Measurements from ENCODE around the gene NOTCH4. TPM values are rescaled to one million over a fixed set of nuclear protein-coding genes. Genes with fewer than 3 reads are reported as not detected.

The NOTCH4 gene
- total and polyA plus RNA-seq, 9 of the 15 experiments (the other 6 are each of a cell fraction or from before 2014, with no cell fraction given) = 0.24 to 4.3 (median 1.7) TPM

DNA sequence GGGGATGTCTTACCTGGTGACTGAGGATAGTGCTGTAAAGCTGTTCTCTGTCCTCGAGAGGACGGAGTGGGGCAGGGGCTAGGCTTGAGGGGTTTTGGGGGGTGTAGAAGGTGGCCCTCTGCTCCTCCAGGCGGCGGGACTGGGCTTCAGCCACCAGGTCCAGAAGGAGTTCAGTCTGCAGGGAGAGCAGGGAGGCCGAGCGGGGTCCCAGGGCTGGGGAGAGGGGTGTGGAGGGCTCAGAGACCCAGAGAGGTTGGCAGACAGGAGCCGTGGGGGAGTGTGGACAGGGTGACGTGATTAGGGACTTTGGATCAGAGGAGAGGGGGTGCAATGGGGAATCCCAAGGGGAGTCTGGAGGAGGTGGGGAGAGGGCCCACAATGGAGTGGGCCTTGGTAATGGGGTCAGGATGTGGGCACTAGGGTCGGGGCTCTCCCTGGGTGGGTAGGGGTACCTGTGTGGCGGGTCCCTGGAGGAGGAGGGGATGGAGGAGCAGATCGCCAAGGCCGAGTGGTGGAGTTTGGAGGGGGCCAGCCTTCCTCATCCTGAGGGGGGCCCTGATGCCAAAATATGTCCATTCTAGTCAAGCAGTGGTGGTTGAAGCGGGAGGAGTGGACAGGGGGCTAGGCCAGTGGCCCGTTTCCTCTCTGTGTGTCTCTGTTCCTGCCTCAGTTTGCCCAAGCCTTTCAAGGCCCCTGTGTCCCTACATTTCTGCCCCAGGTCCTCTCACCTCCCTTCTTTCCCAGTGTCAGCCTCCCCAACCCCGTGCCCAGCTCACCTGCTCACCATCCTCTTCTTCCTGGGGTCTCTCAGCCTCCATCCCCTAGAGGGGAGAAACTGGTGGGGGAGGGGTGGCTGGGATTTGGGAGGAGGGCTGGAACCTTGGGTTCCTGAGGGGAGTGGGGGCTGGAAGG, 31.9 kb downstream of the NOTCH4 start (continued):
- no peak for TF ChIP-seq TARDBP (IDR thresholded peaks at IDR 0.05)
- TF ChIP-seq, protein P1, sequence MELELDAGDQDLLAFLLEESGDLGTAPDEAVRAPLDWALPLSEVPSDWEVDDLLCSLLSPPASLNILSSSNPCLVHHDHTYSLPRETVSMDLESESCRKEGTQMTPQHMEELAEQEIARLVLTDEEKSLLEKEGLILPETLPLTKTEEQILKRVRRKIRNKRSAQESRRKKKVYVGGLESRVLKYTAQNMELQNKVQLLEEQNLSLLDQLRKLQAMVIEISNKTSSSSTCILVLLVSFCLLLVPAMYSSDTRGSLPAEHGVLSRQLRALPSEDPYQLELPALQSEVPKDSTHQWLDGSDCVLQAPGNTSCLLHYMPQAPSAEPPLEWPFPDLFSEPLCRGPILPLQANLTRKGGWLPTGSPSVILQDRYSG (tag; conservative IDR thresholded peaks at IDR 0.05; ENCODE audit: low read depth) = no peak
- no peak for TF ChIP-seq STAT5A (IDR thresholded peaks at IDR 0.05; ENCODE audit: borderline replicate concordance, low read length)
- no peak for TF ChIP-seq ZNF197 (CRISPR knock-in tag; IDR thresholded peaks at IDR 0.05; ENCODE audit: low read depth)
- TF ChIP-seq ELF4 (CRISPR knock-in tag; IDR thresholded peaks at IDR 0.05) = no peak
- no peak for TF ChIP-seq ZFP91 (CRISPR knock-in tag; IDR thresholded peaks at IDR 0.05)
- TF ChIP-seq, protein P2, sequence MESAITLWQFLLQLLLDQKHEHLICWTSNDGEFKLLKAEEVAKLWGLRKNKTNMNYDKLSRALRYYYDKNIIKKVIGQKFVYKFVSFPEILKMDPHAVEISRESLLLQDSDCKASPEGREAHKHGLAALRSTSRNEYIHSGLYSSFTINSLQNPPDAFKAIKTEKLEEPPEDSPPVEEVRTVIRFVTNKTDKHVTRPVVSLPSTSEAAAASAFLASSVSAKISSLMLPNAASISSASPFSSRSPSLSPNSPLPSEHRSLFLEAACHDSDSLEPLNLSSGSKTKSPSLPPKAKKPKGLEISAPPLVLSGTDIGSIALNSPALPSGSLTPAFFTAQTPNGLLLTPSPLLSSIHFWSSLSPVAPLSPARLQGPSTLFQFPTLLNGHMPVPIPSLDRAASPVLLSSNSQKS (CRISPR knock-in tag; IDR thresholded peaks at IDR 0.05) = no peak
- TF ChIP-seq, protein P3, sequence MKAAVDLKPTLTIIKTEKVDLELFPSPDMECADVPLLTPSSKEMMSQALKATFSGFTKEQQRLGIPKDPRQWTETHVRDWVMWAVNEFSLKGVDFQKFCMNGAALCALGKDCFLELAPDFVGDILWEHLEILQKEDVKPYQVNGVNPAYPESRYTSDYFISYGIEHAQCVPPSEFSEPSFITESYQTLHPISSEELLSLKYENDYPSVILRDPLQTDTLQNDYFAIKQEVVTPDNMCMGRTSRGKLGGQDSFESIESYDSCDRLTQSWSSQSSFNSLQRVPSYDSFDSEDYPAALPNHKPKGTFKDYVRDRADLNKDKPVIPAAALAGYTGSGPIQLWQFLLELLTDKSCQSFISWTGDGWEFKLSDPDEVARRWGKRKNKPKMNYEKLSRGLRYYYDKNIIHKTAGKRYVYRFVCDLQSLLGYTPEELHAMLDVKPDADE (conservative IDR thresholded peaks at IDR 0.05; ENCODE audit: control insufficient read depth, low read depth, low read length) = no peak
- TF ChIP-seq ZFX (CRISPR knock-in tag; IDR thresholded peaks at IDR 0.05) = peak; percentile 23; the same call in 1 of the 2 replicates
- TF ChIP-seq TSC22D4 (tag; IDR thresholded peaks at IDR 0.05) = no peak
- no peak for TF ChIP-seq RBM25 (IDR thresholded peaks at IDR 0.05; ENCODE audit: low read depth, low read length, severe bottlenecking)
- no peak for TF ChIP-seq THAP12 (CRISPR knock-in tag; IDR thresholded peaks at IDR 0.05)
- peak; percentile 38; the same call in 1 of the 2 replicates for TF ChIP-seq ZNF740 (CRISPR knock-in tag; IDR thresholded peaks at IDR 0.05)
- TF ChIP-seq ZNF740 (tag; IDR thresholded peaks at IDR 0.05) = no peak; a peak in 1 of 4 replicates
- TF ChIP-seq, protein P4, sequence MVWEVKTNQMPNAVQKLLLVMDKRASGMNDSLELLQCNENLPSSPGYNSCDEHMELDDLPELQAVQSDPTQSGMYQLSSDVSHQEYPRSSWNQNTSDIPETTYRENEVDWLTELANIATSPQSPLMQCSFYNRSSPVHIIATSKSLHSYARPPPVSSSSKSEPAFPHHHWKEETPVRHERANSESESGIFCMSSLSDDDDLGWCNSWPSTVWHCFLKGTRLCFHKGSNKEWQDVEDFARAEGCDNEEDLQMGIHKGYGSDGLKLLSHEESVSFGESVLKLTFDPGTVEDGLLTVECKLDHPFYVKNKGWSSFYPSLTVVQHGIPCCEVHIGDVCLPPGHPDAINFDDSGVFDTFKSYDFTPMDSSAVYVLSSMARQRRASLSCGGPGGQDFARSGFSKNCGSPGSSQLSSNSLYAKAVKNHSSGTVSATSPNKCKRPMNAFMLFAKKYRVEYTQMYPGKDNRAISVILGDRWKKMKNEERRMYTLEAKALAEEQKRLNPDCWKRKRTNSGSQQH (CRISPR knock-in tag; IDR thresholded peaks at IDR 0.05) = 0 out of 2 replicates have a peak, but pooled peaks have one; percentile 12
- no peak for TF ChIP-seq ZNF12 (CRISPR knock-in tag; IDR thresholded peaks at IDR 0.05)

Data from K562 (cell line).